K562 (cell line): Measurements from ENCODE around the gene NPR2. TPM values are rescaled to one million over a fixed set of nuclear protein-coding genes. Genes with fewer than 3 reads are reported as not detected.

Experiments used
- BRCA1 ChIP-seq, 2 experiments: fragments of 450-650 bp in 1 of 2; sonication (generic) in 1 of 2; formaldehyde crosslinking in 1 of 2; IDR thresholded peaks; 2 replicates each; pipeline versions ENCODE4 v1.5.0 to v1.6.1; 2017 to 2020; ENCODE audit warnings: mild to moderate bottlenecking in 1 of 2, missing genetic modification reagents in 1 of 2
- CC2D1A ChIP-seq: fragments of 450-650 bp; IDR thresholded peaks from 2 replicates; pipeline ENCODE4 v1.6.1; 2017; ENCODE audit warnings: mild to moderate bottlenecking
- CHD4 ChIP-seq: fragments of 200-600 bp; sonication (generic); IDR thresholded peaks from 3 replicates; pipeline ENCODE4 v1.6.1; 2012; ENCODE audit warnings: low read depth, mild to moderate bottlenecking, mixed read lengths, low read length, inconsistent platforms; ENCODE audit not compliant: insufficient read depth, insufficient replicate concordance, poor library complexity, severe bottlenecking
- COPS2 ChIP-seq: fragments of 450-650 bp; conservative IDR thresholded peaks from 2 replicates; pipeline ENCODE4 v1.6.1; 2016; ENCODE audit warnings: mild to moderate bottlenecking, moderate library complexity
- ETS2 ChIP-seq: IDR thresholded peaks from 2 replicates; pipeline ENCODE4 v1.6.1; 2016; ENCODE audit warnings: borderline replicate concordance, missing genetic modification characterization, mild to moderate bottlenecking, moderate library complexity, missing compliant biosample characterization; ENCODE audit not compliant: poor library complexity, severe bottlenecking
- HBP1 ChIP-seq: fragments of 450-650 bp; formaldehyde crosslinking; IDR thresholded peaks from 2 replicates; pipeline ENCODE4 v1.4.0; 2022; ENCODE audit warnings: missing genetic modification characterization
- KDM5B ChIP-seq: fragments of 200-600 bp; sonication (generic); IDR thresholded peaks from 2 replicates; pipeline ENCODE4 v1.6.1; 2012; ENCODE audit warnings: low read depth, mild to moderate bottlenecking, moderate library complexity, low read length, control low read depth, inconsistent platforms; ENCODE audit not compliant: insufficient replicate concordance
- MTA2 ChIP-seq: fragments of 450-650 bp; IDR thresholded peaks from 2 replicates; pipeline ENCODE4 v1.6.1; 2016; ENCODE audit warnings: low read depth
- NFE2 ChIP-seq: IDR thresholded peaks from 2 replicates; pipeline ENCODE4 v1.6.1; 2014; ENCODE audit warnings: antibody characterized with exemption, low read depth
- POLR2A ChIP-seq: fragments of 450-650 bp; conservative IDR thresholded peaks from 2 replicates; pipeline ENCODE4 v1.6.1; 2016
- POLR2AphosphoS5 ChIP-seq: IDR thresholded peaks from 2 replicates; pipeline ENCODE4 v1.6.1; 2011; ENCODE audit warnings: mild to moderate bottlenecking, low read depth, low read length, moderate library complexity; ENCODE audit not compliant: control insufficient read depth, insufficient read depth
- POLR2G ChIP-seq: fragments of 200-400 bp; formaldehyde crosslinking; IDR thresholded peaks from 2 replicates; pipeline ENCODE4 v1.6.1; 2017; ENCODE audit warnings: low read depth, mild to moderate bottlenecking, antibody characterized with exemption, low read length, moderate library complexity
- PURB ChIP-seq: sonication (generic); formaldehyde crosslinking; IDR thresholded peaks from 2 replicates; pipeline ENCODE4 v1.9.0; 2021; ENCODE audit warnings: low read depth, mild to moderate bottlenecking, missing genetic modification reagents
- SRSF1 ChIP-seq: fragments of 200-400 bp; formaldehyde crosslinking; IDR thresholded peaks from 2 replicates; pipeline ENCODE4 v1.6.1; 2017; ENCODE audit warnings: mild to moderate bottlenecking, low read depth, low read length, moderate library complexity
- TBP ChIP-seq: optimal IDR thresholded peaks from 2 replicates; pipeline ENCODE3; 2011; ENCODE audit warnings: low read depth, low read length, improper control_type of control experiment
- ZBTB7A ChIP-seq: IDR thresholded peaks from 2 replicates; pipeline ENCODE4 v1.6.1; 2011; ENCODE audit warnings: low read depth, mild to moderate bottlenecking, low read length, moderate library complexity, borderline replicate concordance; ENCODE audit not compliant: control insufficient read depth
- ZNF140 ChIP-seq: fragments of 250-450 bp; sonication (Bioruptor Pico); IDR thresholded peaks from 2 replicates; pipeline ENCODE4 v1.8.0; 2021; ENCODE audit warnings: moderate library complexity, mild to moderate bottlenecking, inconsistent platforms
- ZNF347 ChIP-seq: fragments of 450-650 bp; formaldehyde crosslinking; IDR thresholded peaks from 2 replicates; pipeline ENCODE4 v1.4.0; 2020; ENCODE audit warnings: low read depth, mild to moderate bottlenecking, moderate library complexity
- ZNF561 ChIP-seq: fragments of 450-650 bp; formaldehyde crosslinking; conservative IDR thresholded peaks from 2 replicates; pipeline ENCODE4 v1.4.0; 2020; ENCODE audit warnings: mild to moderate bottlenecking, moderate library complexity
- ZNF780A ChIP-seq: fragments of 250-450 bp; sonication (Bioruptor Pico); IDR thresholded peaks from 2 replicates; pipeline ENCODE4 v1.5.0; 2021; ENCODE audit warnings: mild to moderate bottlenecking
- polyA plus RNA-seq, 8 experiments: library from polyadenylated mRNA; depleted of rRNA in 4 of 8; stranded (reverse) in 5 of 8; unstranded in 3 of 8; fragments of >200 nt; fragmentation: Nextera tagmentation in 2 of 8; fragmentation: Illumina TruSeq in 1 of 8; extraction: Ambion mirVana in 2 of 8; extraction: Trizol in 1 of 8; gene quantifications; 2 replicates each; pipeline versions ENCODE4 v1.2.1 to v1.2.3, GENCODE V29; 2011 to 2014; ENCODE audit warnings: inconsistent platforms in 1 of 8, missing spikeins in 1 of 8
- total RNA-seq, 7 experiments: library from RNA; depleted of rRNA in 6 of 7; stranded (reverse); fragments of >200 nt in 6 of 7; fragmentation: Illumina TruSeq in 2 of 7; extraction: Trizol in 2 of 7; gene quantifications; 2 replicates each; pipeline versions ENCODE4 v1.2.1 to v1.2.3, GENCODE V29; 2011 to 2021; ENCODE audit warnings: low replicate concordance in 1 of 7
- TF ChIP-seq, protein P1 (sequence below): IDR thresholded peaks from 2 replicates; pipeline ENCODE4 v1.6.1; 2016; ENCODE audit warnings: missing genetic modification characterization, missing compliant biosample characterization
- TF ChIP-seq, protein P2 (sequence below), 2 experiments: fragments of 450-650 bp; IDR thresholded peaks; 2 replicates each; pipeline ENCODE4 v1.6.1; 2016
- TF ChIP-seq, protein P3 (sequence below): fragments of 450-650 bp; formaldehyde crosslinking; IDR thresholded peaks from 2 replicates; pipeline ENCODE4 v1.4.0; 2020; ENCODE audit warnings: mild to moderate bottlenecking, moderate library complexity

The NPR2 gene
- total and polyA plus RNA-seq, 9 of the 15 experiments (the other 6 are each of a cell fraction or from before 2014, with no cell fraction given) = 2.4 to 12.9 (median 6.0) TPM

GRCh38 chr9:35757226-35757891, 34.0 kb upstream of the NPR2 start (continued):
- no peak; the same call in 1 of the 2 replicates for TF ChIP-seq POLR2AphosphoS5
- TF ChIP-seq, protein P1, sequence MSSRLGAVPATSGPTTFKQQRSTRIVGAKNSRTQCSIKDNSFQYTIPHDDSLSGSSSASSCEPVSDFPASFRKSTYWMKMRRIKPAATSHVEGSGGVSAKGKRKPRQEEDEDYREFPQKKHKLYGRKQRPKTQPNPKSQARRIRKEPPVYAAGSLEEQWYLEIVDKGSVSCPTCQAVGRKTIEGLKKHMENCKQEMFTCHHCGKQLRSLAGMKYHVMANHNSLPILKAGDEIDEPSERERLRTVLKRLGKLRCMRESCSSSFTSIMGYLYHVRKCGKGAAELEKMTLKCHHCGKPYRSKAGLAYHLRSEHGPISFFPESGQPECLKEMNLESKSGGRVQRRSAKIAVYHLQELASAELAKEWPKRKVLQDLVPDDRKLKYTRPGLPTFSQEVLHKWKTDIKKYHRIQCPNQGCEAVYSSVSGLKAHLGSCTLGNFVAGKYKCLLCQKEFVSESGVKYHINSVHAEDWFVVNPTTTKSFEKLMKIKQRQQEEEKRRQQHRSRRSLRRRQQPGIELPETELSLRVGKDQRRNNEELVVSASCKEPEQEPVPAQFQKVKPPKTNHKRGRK (tag) = no peak
- no peak for TF ChIP-seq ETS2 (tag)
- peak; percentile 70 for TF ChIP-seq POLR2A
- TF ChIP-seq, protein P2, sequence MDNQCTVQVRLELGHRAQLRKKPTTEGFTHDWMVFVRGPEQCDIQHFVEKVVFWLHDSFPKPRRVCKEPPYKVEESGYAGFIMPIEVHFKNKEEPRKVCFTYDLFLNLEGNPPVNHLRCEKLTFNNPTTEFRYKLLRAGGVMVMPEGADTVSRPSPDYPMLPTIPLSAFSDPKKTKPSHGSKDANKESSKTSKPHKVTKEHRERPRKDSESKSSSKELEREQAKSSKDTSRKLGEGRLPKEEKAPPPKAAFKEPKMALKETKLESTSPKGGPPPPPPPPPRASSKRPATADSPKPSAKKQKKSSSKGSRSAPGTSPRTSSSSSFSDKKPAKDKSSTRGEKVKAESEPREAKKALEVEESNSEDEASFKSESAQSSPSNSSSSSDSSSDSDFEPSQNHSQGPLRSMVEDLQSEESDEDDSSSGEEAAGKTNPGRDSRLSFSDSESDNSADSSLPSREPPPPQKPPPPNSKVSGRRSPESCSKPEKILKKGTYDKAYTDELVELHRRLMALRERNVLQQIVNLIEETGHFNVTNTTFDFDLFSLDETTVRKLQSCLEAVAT (IDR thresholded peaks at IDR 0.05) = peak in 1 of 2 experiments; percentile 32; a peak in 1 of 4 replicates
- no peak for TF ChIP-seq NFE2
- TF ChIP-seq ZNF140 (CRISPR knock-in tag) = no peak
- TF ChIP-seq ZNF561 = no peak
- TF ChIP-seq CHD4 = no peak
- no peak for TF ChIP-seq CC2D1A
- TF ChIP-seq SRSF1 = no peak
- TF ChIP-seq TBP = no peak
- TF ChIP-seq, protein P3, sequence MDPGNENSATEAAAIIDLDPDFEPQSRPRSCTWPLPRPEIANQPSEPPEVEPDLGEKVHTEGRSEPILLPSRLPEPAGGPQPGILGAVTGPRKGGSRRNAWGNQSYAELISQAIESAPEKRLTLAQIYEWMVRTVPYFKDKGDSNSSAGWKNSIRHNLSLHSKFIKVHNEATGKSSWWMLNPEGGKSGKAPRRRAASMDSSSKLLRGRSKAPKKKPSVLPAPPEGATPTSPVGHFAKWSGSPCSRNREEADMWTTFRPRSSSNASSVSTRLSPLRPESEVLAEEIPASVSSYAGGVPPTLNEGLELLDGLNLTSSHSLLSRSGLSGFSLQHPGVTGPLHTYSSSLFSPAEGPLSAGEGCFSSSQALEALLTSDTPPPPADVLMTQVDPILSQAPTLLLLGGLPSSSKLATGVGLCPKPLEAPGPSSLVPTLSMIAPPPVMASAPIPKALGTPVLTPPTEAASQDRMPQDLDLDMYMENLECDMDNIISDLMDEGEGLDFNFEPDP (CRISPR knock-in tag) = no peak
- TF ChIP-seq BRCA1 (IDR thresholded peaks at IDR 0.05) = no peak
- no peak for TF ChIP-seq BRCA1 (CRISPR knock-in tag; IDR thresholded peaks at IDR 0.05)
- peak; percentile 74 for TF ChIP-seq POLR2G
- TF ChIP-seq ZBTB7A = peak; percentile 83
- no peak for TF ChIP-seq ZNF780A (CRISPR knock-in tag)
- TF ChIP-seq KDM5B = peak; percentile 35
- no peak for TF ChIP-seq PURB (CRISPR knock-in tag)
- TF ChIP-seq HBP1 = 0 out of 2 replicates have a peak, but pooled peaks have one; percentile 47
- TF ChIP-seq MTA2 = no peak
- no peak for TF ChIP-seq COPS2
- no peak for TF ChIP-seq ZNF347 (CRISPR knock-in tag)
